ENCODE data around the gene PAK6.

Gene PAK6

DNA sequence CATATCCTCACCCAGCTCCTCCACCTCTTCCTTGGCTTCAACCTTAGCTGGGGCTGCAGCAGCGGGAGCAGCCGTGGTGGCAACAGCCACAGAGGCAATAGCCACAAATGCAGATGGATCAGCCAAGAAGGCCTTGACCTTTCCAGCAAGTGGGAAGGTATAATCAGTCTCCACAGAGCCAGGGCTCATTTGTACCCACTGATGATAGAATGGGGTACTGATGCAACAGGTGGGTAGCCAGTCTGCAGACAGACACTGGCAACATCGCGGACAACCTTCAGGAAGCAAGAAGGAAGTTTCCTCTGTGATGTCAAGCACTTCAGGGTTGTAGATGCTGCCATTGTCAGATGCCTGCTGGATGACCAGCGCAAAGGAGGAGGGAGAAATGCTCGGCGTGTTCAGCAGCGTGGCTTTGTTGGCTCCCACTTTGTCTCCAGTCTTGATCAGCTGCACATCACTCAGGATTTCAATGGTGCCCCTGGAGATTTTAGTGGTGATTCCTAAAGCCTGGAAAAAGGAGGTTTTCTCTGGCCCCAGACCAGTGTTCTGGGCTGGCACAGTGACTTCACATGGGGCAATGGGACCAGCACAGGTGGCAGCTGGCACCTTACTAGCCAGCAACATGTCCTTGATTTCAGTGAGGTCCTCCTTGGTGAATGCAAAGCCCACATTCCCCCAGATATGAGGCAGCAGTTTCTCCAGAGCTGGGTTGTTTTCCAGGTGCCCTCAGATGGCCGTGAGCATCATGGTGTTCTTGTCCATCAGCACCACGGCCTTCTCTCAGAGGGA lies 73.7 kb downstream of the PAK6 start:
- DNase-seq, result no peak

DNA sequence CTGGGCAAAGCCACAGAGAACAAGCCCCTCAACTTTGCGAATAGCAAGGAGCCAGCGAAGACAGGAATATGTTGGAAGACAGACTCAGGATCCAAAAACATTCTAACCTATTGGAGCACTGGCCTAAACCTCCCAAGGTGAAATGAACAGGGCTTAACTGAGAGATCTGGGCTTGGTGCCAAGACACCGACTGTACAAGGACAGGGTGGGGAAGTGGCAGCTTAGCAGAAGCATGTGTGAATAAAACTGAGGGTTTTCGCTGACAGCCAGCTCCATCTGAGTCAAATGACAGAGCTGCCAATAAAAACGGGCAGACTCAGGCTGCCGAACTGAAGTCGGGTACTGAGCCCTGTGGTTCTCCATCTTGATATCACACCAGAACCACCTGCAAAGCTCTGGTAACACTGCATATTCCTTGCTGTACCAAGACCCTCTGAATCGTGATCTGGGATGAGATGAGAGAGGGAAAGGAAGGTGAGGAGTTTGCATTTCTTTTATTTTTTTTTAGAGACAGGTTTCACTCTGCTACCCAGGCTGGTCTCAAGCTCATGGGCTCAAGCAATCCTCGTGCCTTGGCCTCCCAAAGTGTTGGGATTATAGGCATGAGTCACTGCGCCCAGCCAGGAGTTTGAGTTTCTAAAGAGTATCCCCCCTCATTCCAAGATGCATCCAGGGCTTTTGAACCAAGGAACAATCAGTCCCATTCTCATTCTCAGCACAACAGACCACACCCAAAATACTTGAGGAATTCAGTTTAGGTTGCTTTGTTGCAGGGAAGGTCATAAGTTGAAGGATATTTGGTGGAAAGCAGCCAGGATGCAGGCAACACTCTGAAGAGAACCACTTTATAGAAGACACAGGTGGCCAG lies 74.9 kb downstream of the PAK6 start:
- DNase-seq, result peak; percentile 48

DNA sequence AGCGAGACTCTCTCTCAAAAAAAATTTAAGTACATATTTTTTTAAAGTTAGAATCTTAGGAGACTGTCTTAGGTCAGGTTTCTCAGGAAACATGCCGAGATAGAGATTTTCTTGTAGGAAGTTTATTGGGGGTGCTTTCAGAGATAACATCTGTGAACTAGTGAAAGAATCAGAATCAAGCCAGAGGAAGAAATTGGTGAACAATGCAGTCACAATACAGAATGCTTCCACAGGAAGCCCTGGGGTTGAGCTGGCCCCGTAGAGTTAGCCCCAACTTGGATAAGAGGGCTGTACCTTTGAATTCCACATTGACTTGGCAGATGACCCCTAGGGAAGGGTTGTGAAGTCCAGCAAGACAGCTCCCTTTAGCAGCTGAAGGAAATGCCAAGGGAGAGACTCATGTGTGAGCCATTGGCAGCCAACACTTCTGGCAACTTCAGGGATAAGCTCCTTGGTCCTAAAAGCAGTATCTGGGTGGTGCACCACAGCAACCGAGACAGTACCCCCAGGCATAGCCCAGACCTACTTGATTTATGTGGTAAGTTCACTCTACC lies 75.9 kb downstream of the PAK6 start:
- no peak for DNase-seq

DNA sequence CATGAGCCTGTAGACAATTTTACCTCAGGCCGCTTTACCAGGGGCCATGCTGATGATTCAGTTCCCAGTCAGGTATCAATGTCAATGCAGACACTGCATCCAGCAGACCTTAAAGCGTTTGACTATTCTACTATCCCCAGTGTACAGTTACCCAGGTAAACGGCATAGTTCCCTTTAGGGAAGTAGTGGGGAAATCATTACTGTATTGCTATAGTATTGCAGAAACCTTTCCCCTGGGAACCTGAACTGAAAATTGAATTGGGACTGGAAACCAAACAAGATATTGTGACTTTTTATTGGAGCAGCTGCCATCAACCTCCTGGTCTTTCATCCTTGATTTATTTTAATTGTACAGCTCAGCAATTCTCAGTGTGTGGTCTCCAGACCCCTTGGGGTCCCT lies 78.1 kb downstream of the PAK6 start:
- DNase-seq, result no peak

DNA sequence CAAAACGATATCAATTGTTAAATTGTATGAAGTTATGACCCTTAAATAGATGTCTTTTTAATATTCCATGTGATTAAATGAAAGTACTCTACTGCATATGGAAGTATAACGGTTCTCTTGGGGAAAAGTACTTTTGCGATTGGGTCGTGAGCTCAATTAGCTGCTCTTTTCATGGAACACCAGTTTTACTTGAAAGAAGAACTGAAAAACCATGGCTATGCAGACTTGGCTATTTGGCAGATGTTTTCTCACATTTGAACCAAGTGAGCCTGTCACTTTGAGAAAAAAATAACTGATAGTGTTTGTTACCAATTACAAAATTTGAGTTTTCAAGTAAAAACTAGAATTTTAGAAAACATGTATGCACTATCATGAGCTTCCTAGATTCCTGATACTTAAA lies 78.7 kb downstream of the PAK6 start:
- DNase-seq, result no peak

DNA sequence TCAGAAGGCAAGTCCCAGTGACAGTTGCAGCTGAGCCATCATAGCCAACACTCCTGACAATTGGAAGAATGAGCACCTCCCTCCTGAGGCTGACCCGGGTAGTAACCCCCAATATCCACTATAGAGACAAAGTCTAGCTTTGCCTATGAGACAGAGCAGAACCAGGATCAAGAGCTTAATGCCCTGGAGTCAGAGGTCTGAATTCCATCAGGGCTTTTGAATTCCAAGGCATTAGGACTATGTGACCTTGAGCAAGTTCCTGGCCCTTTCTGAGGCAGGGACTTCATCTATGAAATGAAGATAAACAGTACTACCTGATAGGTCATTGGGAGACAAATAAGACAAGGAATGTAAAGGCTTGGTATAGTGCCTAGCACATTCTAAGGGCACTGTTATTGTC lies 81.5 kb downstream of the PAK6 start:
- DNase-seq, result no peak

DNA sequence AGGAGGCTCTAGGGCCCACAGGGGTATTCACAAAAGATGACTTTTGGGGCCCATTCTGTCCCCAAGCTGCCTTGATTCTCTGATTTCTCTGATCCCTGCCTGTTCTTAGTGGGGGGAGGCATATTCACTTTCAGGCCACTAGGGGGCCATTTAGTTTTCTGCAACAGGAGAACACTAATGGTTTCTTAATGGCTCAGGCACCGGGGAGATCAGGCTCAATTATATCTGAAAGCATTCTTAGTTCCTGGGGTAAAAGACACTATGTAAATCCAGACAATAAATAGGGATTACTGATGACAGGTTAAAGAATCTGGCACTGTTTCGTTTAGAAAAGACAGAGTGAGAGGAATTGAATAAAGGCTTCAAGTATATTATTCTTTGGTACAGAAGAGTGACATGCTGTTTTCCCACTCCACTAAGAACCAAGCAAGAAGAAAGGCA lies 82.1 kb downstream of the PAK6 start:
- peak; percentile 45 for DNase-seq

DNA sequence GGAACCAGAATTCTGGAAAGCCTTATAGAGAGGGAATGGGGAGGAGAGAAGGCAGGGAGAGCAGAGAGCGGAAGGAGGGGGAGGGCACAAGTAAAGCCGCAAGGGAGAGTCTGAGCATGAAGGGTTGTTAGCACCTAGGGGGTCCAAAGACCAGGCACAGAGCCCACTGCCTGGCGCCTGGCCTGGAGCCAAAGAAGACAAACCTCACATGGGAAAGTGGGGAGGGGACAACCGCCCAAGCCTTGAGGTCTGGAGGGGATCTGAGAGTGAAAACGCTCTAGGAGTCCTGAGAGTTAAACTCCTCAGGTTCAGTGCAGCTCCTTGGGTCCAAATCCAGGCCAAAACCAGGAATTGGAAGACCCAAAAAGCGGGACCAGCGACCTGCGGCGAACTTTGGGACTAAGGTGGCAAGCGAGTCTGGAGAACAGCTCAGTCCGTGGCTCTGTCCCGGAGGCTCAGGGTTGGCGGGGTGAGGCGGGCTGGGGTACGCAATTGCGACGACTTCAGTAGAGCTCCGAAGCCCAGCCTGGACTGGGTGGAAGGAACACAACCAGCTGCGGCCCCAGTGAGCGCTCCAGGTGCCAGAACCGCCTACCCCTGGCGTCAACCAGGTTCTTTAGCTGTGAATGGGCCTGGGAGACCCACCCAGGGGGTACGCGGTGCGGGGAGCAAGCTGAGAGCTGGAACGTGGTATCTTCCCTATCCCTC lies 83.8 kb downstream of the PAK6 start:
- DNase-seq, result no peak

DNA sequence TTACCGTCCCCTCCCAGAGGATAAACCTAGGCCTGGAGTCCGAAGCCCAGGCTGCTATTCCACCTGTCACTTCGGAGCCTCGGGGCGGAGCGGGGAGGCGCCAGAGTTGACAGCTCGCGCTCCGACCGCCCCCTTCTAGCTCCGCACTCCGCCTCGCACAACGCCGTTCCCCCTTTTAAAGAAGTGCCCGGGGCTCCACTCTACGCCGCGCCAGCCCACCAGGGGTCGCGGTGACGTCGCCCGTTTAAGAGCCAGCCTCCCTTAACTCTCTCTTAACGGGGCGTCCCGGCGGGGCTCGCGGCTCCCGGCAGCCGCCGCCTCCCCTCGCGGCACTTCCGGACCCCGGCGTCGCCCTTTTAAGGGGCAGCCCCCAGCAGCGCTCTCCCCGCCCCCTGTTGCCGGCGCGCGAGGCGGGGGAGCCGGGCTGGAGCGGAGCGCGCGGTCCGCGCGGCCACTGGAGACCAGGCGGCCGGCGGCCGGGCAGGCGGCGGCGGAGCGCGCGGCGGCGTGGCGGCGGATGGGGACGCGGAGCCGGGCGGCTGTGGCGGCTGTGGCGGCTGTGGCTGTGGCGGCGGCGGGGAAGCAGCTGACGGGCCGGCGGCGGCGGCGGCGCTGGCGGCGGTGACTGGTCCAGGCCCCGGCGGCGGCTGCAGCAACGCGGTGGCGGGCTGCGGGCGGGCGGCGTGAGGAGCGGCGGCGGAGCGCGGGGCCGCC lies 84.5 kb downstream of the PAK6 start, which contains the start of gene INAFM2:
INAFM2 (plus strand) TSS at position 454 of the 714 bp plus-strand sequence. CDS start 364 bp downstream, outside the sequence.
- DNase-seq, result peak; percentile 80

DNA sequence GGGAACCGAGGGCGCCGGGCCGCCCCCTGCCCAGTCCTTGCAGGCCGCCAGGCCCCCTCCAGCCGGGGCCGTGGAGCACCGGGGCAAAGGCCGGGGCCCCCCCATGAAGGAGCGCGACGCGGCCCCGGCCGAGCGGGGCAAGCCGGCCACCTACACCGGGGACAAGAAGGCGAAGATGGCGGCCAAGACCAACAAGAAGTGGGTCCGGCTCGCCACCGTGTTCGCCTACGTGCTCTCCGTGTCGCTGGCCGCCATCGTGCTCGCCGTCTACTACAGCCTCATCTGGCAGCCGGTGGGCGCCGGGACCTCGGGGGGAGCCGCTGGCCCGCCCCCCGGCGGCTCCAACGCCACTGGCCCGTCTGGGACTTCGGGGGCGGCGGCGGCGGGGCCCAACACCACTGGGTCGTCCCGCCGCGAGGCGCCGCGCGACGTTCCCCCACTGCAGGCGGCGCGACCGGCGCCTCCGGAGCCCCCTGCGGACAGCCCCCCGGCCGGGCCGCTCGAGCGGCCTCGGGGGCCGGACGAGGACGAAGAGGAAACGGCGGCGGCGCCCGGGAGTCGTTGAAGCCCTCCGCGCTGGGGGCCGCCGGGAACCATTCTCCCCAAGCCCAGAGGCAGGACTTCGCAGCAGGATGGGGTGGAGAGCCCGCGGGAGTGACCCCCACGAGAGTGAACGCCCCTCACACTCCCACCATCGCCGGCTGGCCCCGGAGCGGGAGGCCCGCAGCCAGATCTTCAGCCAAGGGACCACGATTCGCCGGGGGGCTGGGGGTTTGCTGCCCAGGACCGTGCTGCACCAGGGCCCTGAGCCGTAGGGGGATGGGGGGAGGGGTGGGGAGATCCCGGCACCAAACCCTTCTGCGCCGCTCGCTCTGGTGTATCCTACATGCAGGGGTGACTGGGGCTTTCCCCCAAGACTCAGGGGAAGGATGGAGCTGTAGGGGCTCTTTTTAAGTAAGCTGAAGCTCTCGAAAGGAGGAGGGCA lies 85.4 kb downstream of the PAK6 start:
- no peak for DNase-seq

DNA sequence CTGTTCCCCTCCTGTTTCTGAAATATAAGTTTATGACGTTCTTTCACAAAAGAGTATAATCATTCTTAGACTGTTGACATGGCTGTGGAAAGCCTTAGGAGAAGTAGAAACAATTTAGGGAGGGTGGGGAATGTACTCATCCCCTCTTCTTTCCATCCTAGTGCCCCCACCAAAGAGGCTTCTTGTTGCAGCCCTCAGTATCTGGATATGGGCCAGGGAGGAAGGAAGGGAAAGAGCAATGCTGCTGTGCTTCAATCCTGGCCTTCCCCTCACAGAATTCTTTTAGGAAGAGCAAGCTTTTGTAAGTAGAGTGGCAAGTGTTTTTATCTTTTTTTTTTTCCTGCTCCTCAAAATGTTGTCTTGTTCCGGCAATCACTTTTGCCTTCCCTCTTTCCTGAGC lies 86.3 kb downstream of the PAK6 start:
- no peak for DNase-seq

DNA sequence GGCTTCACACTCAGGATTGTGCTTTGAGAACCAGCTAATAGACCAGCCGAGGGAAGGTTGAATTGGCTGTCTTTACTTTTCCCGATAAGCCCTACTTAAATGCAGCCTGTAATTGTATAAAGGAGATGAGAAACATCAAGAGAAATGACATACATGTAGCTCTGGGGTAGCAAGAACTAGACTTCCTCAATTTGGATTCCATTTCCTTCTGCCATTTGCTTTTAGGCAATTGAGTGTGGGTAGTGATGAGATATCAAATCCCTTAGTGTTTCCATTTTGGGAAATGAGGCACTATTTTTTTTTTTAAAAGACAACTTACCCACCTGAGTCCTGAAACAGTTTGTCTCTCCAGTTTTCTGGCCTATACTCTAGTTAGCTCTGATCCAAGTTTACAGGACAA lies 86.8 kb downstream of the PAK6 start:
- no peak for DNase-seq
